SK-N-SH (cell line): ENCODE results near the gene RAB38. TPM values are rescaled to one million over a fixed set of nuclear protein-coding genes. Genes with fewer than 3 reads are reported as not detected.

ENCODE experiments used
- CTCF ChIA-PET: fragments of 300-600, 350-600 bp; formaldehyde crosslinking; extraction: SDS; loops from one replicate; lab custom pipeline; 2021; lab: Yijun Ruan, JAX
- POLR2A ChIA-PET: fragments of 350-600 bp; sonication (Branson Sonifier 250); formaldehyde crosslinking; extraction: SDS; loops from one replicate; lab custom pipeline; 2020; ENCODE audit warnings: antibody characterized with exemption, inconsistent platforms; lab: Yijun Ruan, JAX
- DNase-seq: peaks from one replicate; pipeline ENCODE4 v3.0.0; 2012
- H2AFZ ChIP-seq: fragments of 200-600 bp; sonication (generic); 2 replicates; pipeline ENCODE4 v1.8.1; 2016; ENCODE audit warnings: antibody characterized with exemption, mild to moderate bottlenecking, low read depth
- H3F3A ChIP-seq: fragments of 200-600 bp; sonication (generic); replicated peaks from 2 replicates; pipeline ENCODE3; 2016; ENCODE audit warnings: antibody characterized with exemption, mild to moderate bottlenecking; ENCODE audit not compliant: insufficient read depth
- H3K27ac ChIP-seq, 2 experiments: fragments of 200-500 bp in 1 of 2; fragments of 200-600 bp in 1 of 2; sonication (Bioruptor generic) in 1 of 2; sonication (generic), shearing (Covaris generic) in 1 of 2; 2 replicates each; pipeline versions ENCODE4 v1.5.1 to v1.6.1; 2014 to 2016; ENCODE audit warnings: low read depth in 2 of 2, inconsistent platforms in 1 of 2, low read length in 1 of 2, mild to moderate bottlenecking in 1 of 2, mixed read lengths in 1 of 2
- H3K27me3 ChIP-seq: fragments of 200-600 bp; sonication (generic), shearing (Covaris generic); 2 replicates; pipeline ENCODE4 v1.6.1; 2016; ENCODE audit warnings: mixed run types; ENCODE audit not compliant: insufficient read depth
- H3K36me3 ChIP-seq, 2 experiments: fragments of 200-500 bp in 1 of 2; fragments of 200-600 bp in 1 of 2; sonication (Bioruptor generic) in 1 of 2; sonication (generic) in 1 of 2; replicated peaks in 1 of 2; 2 replicates each; pipeline versions ENCODE3 to v1.5.1; 2014 to 2016; ENCODE audit warnings: low read length in 1 of 2, mild to moderate bottlenecking in 1 of 2; ENCODE audit not compliant: insufficient read depth in 2 of 2, control insufficient read depth in 1 of 2
- H3K4me1 ChIP-seq, 2 experiments: fragments of 200-500 bp in 1 of 2; fragments of 200-600 bp in 1 of 2; sonication (Bioruptor generic) in 1 of 2; sonication (generic), shearing (Covaris generic) in 1 of 2; 2 replicates each; pipeline versions ENCODE4 v1.5.1 to v1.6.1; 2014 to 2016; ENCODE audit warnings: low read depth in 1 of 2, low read length in 1 of 2, mixed run types in 1 of 2; ENCODE audit not compliant: insufficient read depth in 2 of 2, control insufficient read depth in 1 of 2
- H3K4me2 ChIP-seq: fragments of 200-600 bp; sonication (generic), shearing (Covaris generic); 2 replicates; pipeline ENCODE4 v1.6.1; 2017; ENCODE audit warnings: mixed run types
- H3K4me3 ChIP-seq, 2 experiments: fragments of 200-500 bp in 1 of 2; fragments of 200-600 bp in 1 of 2; sonication (Bioruptor generic) in 1 of 2; sonication (generic), shearing (Covaris generic) in 1 of 2; 2 replicates each; pipeline versions ENCODE4 v1.5.1 to v1.8.1; 2014 to 2016; ENCODE audit warnings: low read depth in 2 of 2, inconsistent platforms in 1 of 2, low read length in 1 of 2, mild to moderate bottlenecking in 1 of 2, mixed read lengths in 1 of 2, moderate library complexity in 1 of 2
- H3K79me2 ChIP-seq: fragments of 200-600 bp; sonication (generic); 2 replicates; pipeline ENCODE4 v1.8.1; 2017; ENCODE audit warnings: mild to moderate bottlenecking; ENCODE audit not compliant: insufficient read depth
- H3K9ac ChIP-seq: fragments of 200-600 bp; sonication (generic); 2 replicates; pipeline ENCODE4 v1.6.1; 2017; ENCODE audit warnings: mixed run types
- H3K9me2 ChIP-seq: fragments of 200-600 bp; sonication (generic); 2 replicates; pipeline ENCODE4 v1.6.1; 2017; ENCODE audit warnings: mixed run types
- H3K9me3 ChIP-seq: fragments of 200-600 bp; sonication (generic); 2 replicates; pipeline ENCODE4 v1.6.1; 2017; ENCODE audit warnings: mixed run types, mild to moderate bottlenecking, moderate library complexity
- H4K20me1 ChIP-seq: fragments of 200-600 bp; sonication (generic); 2 replicates; pipeline ENCODE4 v1.6.1; 2017; ENCODE audit warnings: mild to moderate bottlenecking, mixed run types; ENCODE audit not compliant: insufficient read depth
- CHD2 ChIP-seq: fragments of 150-350 bp; IDR thresholded peaks from 2 replicates; pipeline ENCODE4 v1.6.1; 2018; ENCODE audit warnings: low read length; ENCODE audit not compliant: partially characterized antibody
- CTCF ChIP-seq: fragments of 200-600 bp; sonication (generic); IDR thresholded peaks from 2 replicates; pipeline ENCODE4 v1.6.1; 2017; ENCODE audit warnings: antibody characterized with exemption, mild to moderate bottlenecking, moderate library complexity
- EP300 ChIP-seq, 2 experiments: IDR thresholded peaks; 2 replicates each; pipeline versions ENCODE4 v1.4.0 to v1.6.1; 2012; ENCODE audit warnings: borderline replicate concordance in 1 of 2, low read depth in 1 of 2, low read length in 1 of 2
- FOXM1 ChIP-seq: IDR thresholded peaks from 2 replicates; pipeline ENCODE4 v1.4.0; 2012; ENCODE audit warnings: low read depth, mild to moderate bottlenecking
- GABPA ChIP-seq: IDR thresholded peaks from 2 replicates; pipeline ENCODE4 v1.4.0; 2012; ENCODE audit warnings: low read depth, mild to moderate bottlenecking
- IRF3 ChIP-seq: fragments of 150-350 bp; IDR thresholded peaks from 2 replicates; pipeline ENCODE4 v1.6.1; 2016; ENCODE audit warnings: mild to moderate bottlenecking, low read depth, low read length
- JUND ChIP-seq: IDR thresholded peaks from 2 replicates; pipeline ENCODE4 v1.4.0; 2012
- RAD21 ChIP-seq: IDR thresholded peaks from 2 replicates; pipeline ENCODE4 v1.6.1; 2012; ENCODE audit warnings: mild to moderate bottlenecking, low read length
- SMC3 ChIP-seq: IDR thresholded peaks from 2 replicates; pipeline ENCODE4 v1.6.1; 2012; ENCODE audit warnings: low read depth, low read length, improper control_type of control experiment
- TCF12 ChIP-seq: IDR thresholded peaks from 2 replicates; pipeline ENCODE4 v1.4.0; 2012
- WGBS: methylation state at CpG from one replicate; pipeline ENCODE4 v1.1.6; 2017; ENCODE audit warnings: low lambda C conversion rate; 5-methylcytosine and 5-hydroxymethylcytosine counted together
- polyA plus RNA-seq, 3 experiments: library from polyadenylated mRNA; depleted of rRNA; stranded (reverse); fragments of >200 nt; gene quantifications; 2 replicates each; pipeline ENCODE4 v1.2.3, GENCODE V29; 2012

Gene RAB38
- polyA plus RNA-seq, 1 of the 3 experiments (the other 2 are of a cell fraction), result 0.66 TPM

- TF ChIP-seq IRF3 (no peak), GABPA (no peak), SMC3 (no peak)
Measured at GRCh38 chr11:88119561-88119960, 55.7 kb downstream of the RAB38 start (continued).

DNA sequence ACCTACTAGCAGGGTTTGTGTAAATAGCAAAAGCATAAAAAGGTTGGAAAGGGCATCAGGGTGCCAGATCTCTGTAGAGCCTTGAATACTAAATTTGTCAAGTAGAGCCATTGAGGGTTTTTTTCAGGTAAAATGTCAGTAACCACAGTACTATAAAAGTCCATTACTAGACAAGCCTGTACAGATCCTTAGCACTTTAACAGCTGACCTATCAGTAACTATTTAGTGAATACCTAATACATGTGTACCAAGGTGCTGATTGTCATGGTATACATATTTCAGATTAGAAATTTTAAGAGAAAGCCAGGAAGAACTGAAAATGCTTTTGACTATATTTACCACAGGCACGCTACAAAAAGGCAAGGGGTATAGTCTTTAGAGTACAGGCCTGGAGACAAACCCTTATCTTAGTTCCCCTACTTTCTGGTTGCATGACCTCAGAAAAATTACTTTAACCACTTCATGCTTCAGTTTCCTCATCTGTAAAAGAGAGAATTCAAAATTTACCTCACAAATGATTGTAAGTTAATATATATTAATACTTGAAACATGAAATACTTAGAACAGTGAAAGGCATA, 57.9 kb downstream of the RAB38 start:
- H3K9ac ChIP-seq, result no peak overlapping the region
- CTCF ChIA-PET, result no interaction called here
- no peaks in the 10 kb centered on the region for H4K20me1 ChIP-seq
- POLR2A ChIA-PET, result no interaction called here
- H3K4me1 ChIP-seq, result no peaks in the 10 kb centered on the region
- H3K4me2 ChIP-seq, result no peak overlapping the region
- no peaks in the 10 kb centered on the region for H3K27me3 ChIP-seq
- TF ChIP-seq RAD21, result no peak
- TF ChIP-seq CTCF, result no peak
- no peak for TF ChIP-seq FOXM1
- no peak for TF ChIP-seq CHD2
- no peak for TF ChIP-seq IRF3
- TF ChIP-seq TCF12, result no peak
- TF ChIP-seq JUND, result no peak
- no peak for TF ChIP-seq EP300 (IDR thresholded peaks at IDR 0.05; ENCODE audit: borderline replicate concordance in 1 of 2, low read depth in 1 of 2, low read length in 1 of 2)
- H3K79me2 ChIP-seq, result no peaks in the 10 kb centered on the region
- no peaks in the 10 kb centered on the region for H3K9me3 ChIP-seq
- H3F3A ChIP-seq, result no peaks in the 10 kb centered on the region
- no peaks in the 10 kb centered on the region for H3K36me3 ChIP-seq
- H2AFZ ChIP-seq, result no peak overlapping the region
- no peak overlapping the region for H3K27ac ChIP-seq
- DNase-seq, result no peak
- no peak overlapping the region for H3K4me3 ChIP-seq
- no peaks in the 10 kb centered on the region for H3K9me2 ChIP-seq
- 26% methylated on average over 1 of the region's 1 CpG for WGBS
